ENCODE data around the gene CTNNA3. TPM values are rescaled to one million over a fixed set of nuclear protein-coding genes. Genes with fewer than 3 reads are reported as not detected.

CTNNA3 gene
- total RNA-seq, 1 donor from 2014 or later, result 0.30 TPM

DNA sequence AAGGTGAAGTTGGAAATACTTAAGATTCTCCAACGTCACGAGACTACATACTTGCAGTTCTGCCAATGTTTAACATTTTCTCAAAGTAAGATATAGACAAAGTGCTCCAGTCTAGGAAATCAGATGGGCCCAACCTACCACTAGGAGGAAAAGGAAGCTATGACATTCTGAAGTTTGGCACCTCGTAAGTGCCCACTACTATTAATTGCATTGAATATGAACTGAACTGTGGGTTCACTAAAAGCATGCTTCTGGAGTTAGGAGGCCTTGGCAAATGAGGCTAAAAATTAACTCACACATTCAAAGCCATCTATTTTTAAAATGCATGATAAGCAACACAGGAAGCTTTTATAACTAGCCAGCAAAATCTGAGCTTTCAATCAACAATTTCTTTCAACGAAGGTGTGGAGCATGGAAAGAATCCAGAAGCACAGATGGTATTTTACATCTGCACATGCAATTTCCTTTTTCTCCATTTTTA, 620.5 kb downstream of the CTNNA3 start:
- Mint-ChIP-seq H3K4me3 (ENCODE audit: unreplicated experiment) (no peak overlapping the region), H3K9me3 (ENCODE audit: unreplicated experiment) (no peaks in the 10 kb centered on the region), H3K27me3 (ENCODE audit: unreplicated experiment) (peaks cover 21% of the 10 kb centered on the region), H3K27ac (ENCODE audit: unreplicated experiment) (no peak overlapping the region), H3K36me3 (ENCODE audit: unreplicated experiment) (no peaks in the 10 kb centered on the region), H3K4me1 (ENCODE audit: unreplicated experiment) (no peaks in the 10 kb centered on the region)
- no peak for DNase-seq (ENCODE audit: extremely low spot score, unreplicated experiment)
- TF ChIP-seq, protein P1, sequence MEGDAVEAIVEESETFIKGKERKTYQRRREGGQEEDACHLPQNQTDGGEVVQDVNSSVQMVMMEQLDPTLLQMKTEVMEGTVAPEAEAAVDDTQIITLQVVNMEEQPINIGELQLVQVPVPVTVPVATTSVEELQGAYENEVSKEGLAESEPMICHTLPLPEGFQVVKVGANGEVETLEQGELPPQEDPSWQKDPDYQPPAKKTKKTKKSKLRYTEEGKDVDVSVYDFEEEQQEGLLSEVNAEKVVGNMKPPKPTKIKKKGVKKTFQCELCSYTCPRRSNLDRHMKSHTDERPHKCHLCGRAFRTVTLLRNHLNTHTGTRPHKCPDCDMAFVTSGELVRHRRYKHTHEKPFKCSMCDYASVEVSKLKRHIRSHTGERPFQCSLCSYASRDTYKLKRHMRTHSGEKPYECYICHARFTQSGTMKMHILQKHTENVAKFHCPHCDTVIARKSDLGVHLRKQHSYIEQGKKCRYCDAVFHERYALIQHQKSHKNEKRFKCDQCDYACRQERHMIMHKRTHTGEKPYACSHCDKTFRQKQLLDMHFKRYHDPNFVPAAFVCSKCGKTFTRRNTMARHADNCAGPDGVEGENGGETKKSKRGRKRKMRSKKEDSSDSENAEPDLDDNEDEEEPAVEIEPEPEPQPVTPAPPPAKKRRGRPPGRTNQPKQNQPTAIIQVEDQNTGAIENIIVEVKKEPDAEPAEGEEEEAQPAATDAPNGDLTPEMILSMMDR (IDR thresholded peaks at IDR 0.05), result no peak

DNA sequence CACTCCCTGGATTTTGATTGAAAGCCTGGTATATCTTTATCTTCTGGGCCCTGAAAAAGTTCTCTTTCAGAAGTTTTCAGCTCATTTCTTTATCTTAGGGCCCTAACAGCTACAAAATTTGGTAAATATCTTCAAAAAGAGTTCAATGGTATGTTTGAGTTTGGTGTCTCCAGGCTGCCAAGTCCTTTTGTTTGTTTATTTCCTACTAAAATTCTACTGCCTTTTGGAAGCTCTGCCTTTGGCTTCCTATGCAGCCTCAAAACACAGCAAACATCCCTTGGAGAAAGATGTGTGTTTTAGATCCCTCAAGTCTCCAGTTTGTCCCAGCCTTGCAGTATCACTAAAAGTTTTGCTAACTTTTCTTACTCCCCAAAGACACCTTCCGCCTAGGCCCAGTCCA, 623.3 kb downstream of the CTNNA3 start:
- Mint-ChIP-seq H3K4me1 (ENCODE audit: unreplicated experiment) (no peaks in the 10 kb centered on the region), H3K27me3 (ENCODE audit: unreplicated experiment) (peaks cover 26% of the 10 kb centered on the region), H3K9me3 (ENCODE audit: unreplicated experiment) (no peaks in the 10 kb centered on the region), H3K36me3 (ENCODE audit: unreplicated experiment) (no peaks in the 10 kb centered on the region), H3K4me3 (ENCODE audit: unreplicated experiment) (no peak overlapping the region), H3K27ac (ENCODE audit: unreplicated experiment) (no peak overlapping the region)
- TF ChIP-seq, protein P1 (IDR thresholded peaks at IDR 0.05), result no peak
- DNase-seq (ENCODE audit: extremely low spot score, unreplicated experiment), result no peak

DNA sequence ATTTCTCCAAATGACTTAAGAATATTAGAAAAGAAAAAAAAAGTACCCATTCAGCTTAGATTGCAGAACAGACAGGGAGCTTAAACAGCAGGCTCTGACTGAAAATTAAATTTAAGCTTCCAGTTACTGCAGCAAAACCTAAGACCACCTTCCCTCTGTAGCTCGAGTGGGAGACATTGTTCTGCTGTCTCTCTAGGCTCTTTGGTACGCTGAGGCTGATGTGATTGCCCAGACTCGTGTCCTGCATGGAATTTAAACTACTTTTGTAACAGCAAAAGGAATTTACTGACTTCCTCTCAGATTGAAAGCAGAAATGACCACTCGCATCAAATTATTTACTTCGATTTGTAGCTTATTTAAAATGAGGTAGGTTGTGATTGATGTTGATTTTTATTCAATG, 645.6 kb downstream of the CTNNA3 start:
- TF ChIP-seq, protein P1 (IDR thresholded peaks at IDR 0.05), result no peak
- Mint-ChIP-seq H3K9me3 (ENCODE audit: unreplicated experiment) (no peaks in the 10 kb centered on the region), H3K4me1 (ENCODE audit: unreplicated experiment) (no peaks in the 10 kb centered on the region), H3K27me3 (ENCODE audit: unreplicated experiment) (peaks cover 7% of the 10 kb centered on the region), H3K27ac (ENCODE audit: unreplicated experiment) (no peak overlapping the region), H3K4me3 (ENCODE audit: unreplicated experiment) (no peak overlapping the region), H3K36me3 (ENCODE audit: unreplicated experiment) (no peaks in the 10 kb centered on the region)
- no peak for DNase-seq (ENCODE audit: extremely low spot score, unreplicated experiment)

DNA sequence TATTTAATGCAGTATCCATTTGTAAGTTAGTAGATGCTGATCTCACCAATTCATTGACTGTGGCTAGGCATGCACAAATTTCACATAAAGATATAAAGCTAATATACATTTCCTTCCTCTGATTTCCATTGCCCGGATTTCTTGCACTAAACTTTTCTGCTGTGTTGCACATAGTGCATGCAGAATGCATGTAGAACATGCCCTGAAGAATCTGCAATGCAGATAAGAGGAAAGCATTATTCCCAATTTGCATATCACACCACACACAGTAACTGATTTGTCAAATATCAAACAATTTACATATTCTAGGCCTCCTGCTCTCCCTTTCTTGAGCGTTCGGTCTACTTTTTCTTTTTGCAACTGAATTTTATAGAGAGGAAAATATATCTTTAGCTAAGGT, 646.0 kb downstream of the CTNNA3 start:
- TF ChIP-seq, protein P1 (IDR thresholded peaks at IDR 0.05), result no peak
- no peak for DNase-seq (ENCODE audit: extremely low spot score, unreplicated experiment)
- H3K4me1 Mint-ChIP-seq (ENCODE audit: unreplicated experiment), result no peaks in the 10 kb centered on the region
- H3K27ac Mint-ChIP-seq (ENCODE audit: unreplicated experiment), result no peak overlapping the region
- H3K36me3 Mint-ChIP-seq (ENCODE audit: unreplicated experiment), result no peaks in the 10 kb centered on the region
- H3K9me3 Mint-ChIP-seq (ENCODE audit: unreplicated experiment), result no peaks in the 10 kb centered on the region
- H3K27me3 Mint-ChIP-seq (ENCODE audit: unreplicated experiment), result peaks cover 7% of the 10 kb centered on the region
- no peak overlapping the region for H3K4me3 Mint-ChIP-seq (ENCODE audit: unreplicated experiment)

DNA sequence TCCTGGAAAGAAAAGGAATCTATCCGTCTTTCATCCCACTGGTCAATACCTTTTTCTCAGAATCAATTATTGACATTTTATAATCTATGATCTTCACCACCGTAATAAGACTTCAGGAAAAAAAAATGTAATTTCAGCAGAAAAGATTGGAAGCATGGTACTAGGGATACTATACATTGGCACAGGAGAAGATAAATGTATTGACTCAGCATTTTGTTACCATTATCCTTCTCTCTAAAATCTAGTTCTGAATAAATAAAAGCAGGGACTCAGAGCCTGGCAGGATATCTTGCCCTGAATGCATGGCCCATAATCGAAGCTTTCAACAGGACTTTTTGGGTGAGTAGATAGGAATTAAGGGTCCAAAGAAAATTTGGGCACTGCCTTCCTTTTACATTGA, 649.5 kb downstream of the CTNNA3 start:
- Mint-ChIP-seq H3K9me3 (ENCODE audit: unreplicated experiment) (no peaks in the 10 kb centered on the region), H3K4me3 (ENCODE audit: unreplicated experiment) (no peak overlapping the region)
- TF ChIP-seq, protein P1 (IDR thresholded peaks at IDR 0.05), result no peak

More for the DNA sequence above, 649.5 kb downstream of the CTNNA3 start:
- peaks cover 3% of the 10 kb centered on the region for H3K27me3 Mint-ChIP-seq (ENCODE audit: unreplicated experiment)
- no peak for DNase-seq (ENCODE audit: extremely low spot score, unreplicated experiment)
- H3K27ac Mint-ChIP-seq (ENCODE audit: unreplicated experiment), result no peak overlapping the region
- H3K4me1 Mint-ChIP-seq (ENCODE audit: unreplicated experiment), result no peaks in the 10 kb centered on the region
- no peaks in the 10 kb centered on the region for H3K36me3 Mint-ChIP-seq (ENCODE audit: unreplicated experiment)
